ENCODE measurements around the gene BAIAP2. TPM values are rescaled to one million over a fixed set of nuclear protein-coding genes. Genes with fewer than 3 reads are reported as not detected.

The BAIAP2 gene
- total and polyA plus RNA-seq, 2 donors (not counting 1 experiment from before 2014, with no cell fraction given), result 1.3 to 12.0 TPM

DNA sequence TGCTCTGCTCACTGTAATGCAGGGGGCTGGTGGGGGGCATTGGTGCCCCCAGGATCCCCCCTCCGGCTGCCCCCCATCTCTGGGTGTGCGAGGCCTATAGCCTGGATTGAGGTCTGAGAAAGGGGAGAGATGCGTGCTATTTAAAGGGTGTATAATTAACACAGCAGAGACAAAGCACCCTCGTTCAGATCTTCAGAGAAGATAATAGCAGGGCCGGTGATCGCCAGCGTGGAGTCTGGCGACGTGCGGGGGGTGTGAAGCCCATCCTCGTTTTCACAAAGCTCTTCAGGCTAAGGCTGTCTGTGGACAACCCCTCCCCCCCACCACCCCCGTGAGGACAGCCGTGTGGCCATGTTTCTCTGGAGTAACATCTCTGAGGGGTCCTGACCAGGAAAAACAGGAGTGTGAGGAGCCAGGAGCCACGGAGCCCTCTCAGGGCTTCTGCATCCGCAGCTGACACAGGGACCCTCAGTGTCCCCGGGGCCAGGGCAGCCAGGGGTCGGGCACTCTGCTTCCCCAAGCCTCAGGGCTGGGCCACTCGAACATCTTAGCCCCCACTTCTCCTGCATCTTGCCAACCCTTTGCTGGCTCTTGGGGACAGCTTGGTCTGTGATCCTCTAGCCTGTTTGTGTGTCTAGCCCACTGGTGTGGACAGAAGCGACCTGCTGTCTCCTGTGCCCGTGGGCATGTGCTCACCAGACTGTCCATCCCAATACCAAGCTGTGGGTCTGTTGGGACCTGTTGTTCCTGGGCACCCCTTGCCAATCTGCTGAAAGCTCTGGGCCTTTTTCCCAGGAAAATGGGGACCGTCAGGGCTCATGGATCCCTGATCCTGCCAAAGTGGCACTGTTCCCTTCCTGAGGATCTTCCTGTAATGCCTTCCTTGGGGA is 58.9 kb downstream of the BAIAP2 start:
- Histone ChIP-seq H3K9me3 (ENCODE audit: control extremely low read depth in 1 of 3, control insufficient read depth in 2 of 3, insufficient read depth in 1 of 3, low read length in 2 of 3) (no peaks in the 10 kb centered on the region), H3K27me3 (replicated peaks in 1 of 4; ENCODE audit: control extremely low read depth in 1 of 4, control insufficient read depth in 3 of 4, insufficient read depth in 4 of 4, low read length in 3 of 4) (peaks cover 0 to 12% (median 2%) of the 10 kb centered on the region in 4 experiments), H3K27ac (ENCODE audit: low read length in 2 of 2) (no peak overlapping the region), H3K79me2 (ENCODE audit: control insufficient read depth, insufficient read depth, low read length) (no peaks in the 10 kb centered on the region), H3K4me3 (ENCODE audit: control extremely low read depth in 1 of 5, extremely low read depth in 1 of 5, insufficient read depth in 1 of 5, low read depth in 2 of 5, low read length in 4 of 5) (no peak overlapping the region), H3K4me2 (replicated peaks; ENCODE audit: low read depth, low read length, poor library complexity, severe bottlenecking) (no peak overlapping the region), H2AFZ (ENCODE audit: insufficient read depth, low read depth, low read length, poor library complexity, severe bottlenecking) (no peak overlapping the region), H3K36me3 (replicated peaks in 1 of 2; ENCODE audit: control extremely low read depth in 1 of 2, control insufficient read depth in 1 of 2, extremely low read depth in 1 of 2, insufficient read depth in 2 of 2, low read length in 1 of 2) (no peaks in the 10 kb centered on the region), H4K20me1 (ENCODE audit: control insufficient read depth, insufficient read depth, low read length, poor library complexity, severe bottlenecking) (no peaks in the 10 kb centered on the region), H3K4me1 (ENCODE audit: control insufficient read depth in 2 of 2, insufficient read depth in 2 of 2, low read length in 2 of 2) (no peaks in the 10 kb centered on the region), H3K9ac (ENCODE audit: low read length) (no peak overlapping the region)
- Mint-ChIP-seq H3K9me3 (ENCODE audit: insufficient read depth) (no peaks in the 10 kb centered on the region), H3K27me3 (peaks cover 7% of the 10 kb centered on the region), H3K27ac (no peak overlapping the region), H3K4me1 (no peaks in the 10 kb centered on the region), H3K4me3 (no peak overlapping the region)
- no peak for TF ChIP-seq EZH2 (IDR thresholded peaks at IDR 0.05; ENCODE audit: borderline replicate concordance, insufficient read depth, low read depth, low read length, poor library complexity, severe bottlenecking)
- TF ChIP-seq, protein P1, sequence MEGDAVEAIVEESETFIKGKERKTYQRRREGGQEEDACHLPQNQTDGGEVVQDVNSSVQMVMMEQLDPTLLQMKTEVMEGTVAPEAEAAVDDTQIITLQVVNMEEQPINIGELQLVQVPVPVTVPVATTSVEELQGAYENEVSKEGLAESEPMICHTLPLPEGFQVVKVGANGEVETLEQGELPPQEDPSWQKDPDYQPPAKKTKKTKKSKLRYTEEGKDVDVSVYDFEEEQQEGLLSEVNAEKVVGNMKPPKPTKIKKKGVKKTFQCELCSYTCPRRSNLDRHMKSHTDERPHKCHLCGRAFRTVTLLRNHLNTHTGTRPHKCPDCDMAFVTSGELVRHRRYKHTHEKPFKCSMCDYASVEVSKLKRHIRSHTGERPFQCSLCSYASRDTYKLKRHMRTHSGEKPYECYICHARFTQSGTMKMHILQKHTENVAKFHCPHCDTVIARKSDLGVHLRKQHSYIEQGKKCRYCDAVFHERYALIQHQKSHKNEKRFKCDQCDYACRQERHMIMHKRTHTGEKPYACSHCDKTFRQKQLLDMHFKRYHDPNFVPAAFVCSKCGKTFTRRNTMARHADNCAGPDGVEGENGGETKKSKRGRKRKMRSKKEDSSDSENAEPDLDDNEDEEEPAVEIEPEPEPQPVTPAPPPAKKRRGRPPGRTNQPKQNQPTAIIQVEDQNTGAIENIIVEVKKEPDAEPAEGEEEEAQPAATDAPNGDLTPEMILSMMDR (IDR thresholded peaks at IDR 0.05), result no peak
- intact Hi-C loops (cut with micrococcal nuclease), result no loop called here
- ATAC-seq (ENCODE audit: low read depth), result no peak
- ChIA-PET POLR2A (no interaction called here), CTCF (interaction anchor here (1.3 kb wide), 1 partner anchor 70 kb away, joined by 3 read pairs; no protein-coding TSS in a partner anchor)
- 90% methylated on average over 20 of the region's 21 CpGs for WGBS (ENCODE audit: insufficient coverage)
- DNase-seq, result no peak
